ENCODE data around the gene TRIM34.

DNA sequence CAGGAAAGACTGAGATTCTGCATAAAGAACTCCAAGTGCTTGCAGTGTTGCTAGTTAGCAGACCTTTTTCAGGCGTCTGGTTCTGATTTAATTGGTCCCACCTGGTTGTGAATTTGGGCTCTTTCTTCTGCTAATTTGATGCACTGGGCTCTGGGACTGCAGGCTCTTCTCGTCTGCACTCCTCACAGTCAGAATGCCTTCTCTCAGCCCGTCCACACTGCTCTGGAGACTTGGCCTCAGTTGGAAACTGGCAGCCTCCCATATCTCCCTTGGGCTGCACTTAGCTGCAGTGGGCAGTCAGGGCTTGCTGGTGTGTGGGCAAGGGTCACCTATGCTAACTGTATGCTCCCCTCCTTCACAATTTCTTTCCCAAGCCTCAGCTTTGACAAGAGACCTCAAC is 26.8 kb upstream of the TRIM34 start:
- TF ChIP-seq POLR2A (IDR thresholded peaks at IDR 0.05) (no peak), EP300 (IDR thresholded peaks at IDR 0.05) (no peak)
- TF ChIP-seq, protein P1, sequence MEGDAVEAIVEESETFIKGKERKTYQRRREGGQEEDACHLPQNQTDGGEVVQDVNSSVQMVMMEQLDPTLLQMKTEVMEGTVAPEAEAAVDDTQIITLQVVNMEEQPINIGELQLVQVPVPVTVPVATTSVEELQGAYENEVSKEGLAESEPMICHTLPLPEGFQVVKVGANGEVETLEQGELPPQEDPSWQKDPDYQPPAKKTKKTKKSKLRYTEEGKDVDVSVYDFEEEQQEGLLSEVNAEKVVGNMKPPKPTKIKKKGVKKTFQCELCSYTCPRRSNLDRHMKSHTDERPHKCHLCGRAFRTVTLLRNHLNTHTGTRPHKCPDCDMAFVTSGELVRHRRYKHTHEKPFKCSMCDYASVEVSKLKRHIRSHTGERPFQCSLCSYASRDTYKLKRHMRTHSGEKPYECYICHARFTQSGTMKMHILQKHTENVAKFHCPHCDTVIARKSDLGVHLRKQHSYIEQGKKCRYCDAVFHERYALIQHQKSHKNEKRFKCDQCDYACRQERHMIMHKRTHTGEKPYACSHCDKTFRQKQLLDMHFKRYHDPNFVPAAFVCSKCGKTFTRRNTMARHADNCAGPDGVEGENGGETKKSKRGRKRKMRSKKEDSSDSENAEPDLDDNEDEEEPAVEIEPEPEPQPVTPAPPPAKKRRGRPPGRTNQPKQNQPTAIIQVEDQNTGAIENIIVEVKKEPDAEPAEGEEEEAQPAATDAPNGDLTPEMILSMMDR (IDR thresholded peaks at IDR 0.05) = no peak
